ENCODE measurements around the gene NOX3. TPM values are rescaled to one million over a fixed set of nuclear protein-coding genes. Genes with fewer than 3 reads are reported as not detected.

The NOX3 gene
- total and polyA plus RNA-seq, 2 donors (not counting 1 experiment from before 2014, with no cell fraction given), result not detected

GRCh38 chr6:155409391-155409790, 46.2 kb downstream of the NOX3 start:
- Mint-ChIP-seq H3K4me3 (no peak overlapping the region), H3K9me3 (ENCODE audit: insufficient read depth) (no peaks in the 10 kb centered on the region), H3K27ac (no peak overlapping the region), H3K4me1 (peaks cover 10% of the 10 kb centered on the region), H3K27me3 (no peaks in the 10 kb centered on the region)
- POLR2A ChIA-PET, result no interaction called here
- DNase-seq, result no peak
- Histone ChIP-seq H3K4me2 (replicated peaks; ENCODE audit: low read depth, low read length, poor library complexity, severe bottlenecking) (no peak overlapping the region), H3K27ac (ENCODE audit: low read length in 2 of 2) (no peak overlapping the region), H3K36me3 (replicated peaks in 1 of 2; ENCODE audit: control extremely low read depth in 1 of 2, control insufficient read depth in 1 of 2, extremely low read depth in 1 of 2, insufficient read depth in 2 of 2, low read length in 1 of 2) (no peaks in the 10 kb centered on the region), H3K79me2 (ENCODE audit: control insufficient read depth, insufficient read depth, low read length) (no peaks in the 10 kb centered on the region), H4K20me1 (ENCODE audit: control insufficient read depth, insufficient read depth, low read length, poor library complexity, severe bottlenecking) (no peaks in the 10 kb centered on the region), H3K4me1 (ENCODE audit: control insufficient read depth in 2 of 2, insufficient read depth in 2 of 2, low read length in 2 of 2) (peaks cover 6 to 7% of the 10 kb centered on the region in 2 donors), H3K27me3 (replicated peaks in 1 of 4; ENCODE audit: control extremely low read depth in 1 of 4, control insufficient read depth in 3 of 4, insufficient read depth in 4 of 4, low read length in 3 of 4) (no peaks in the 10 kb centered on the region), H3K4me3 (ENCODE audit: control extremely low read depth in 1 of 5, extremely low read depth in 1 of 5, insufficient read depth in 1 of 5, low read depth in 2 of 5, low read length in 4 of 5) (no peak overlapping the region), H3K9ac (ENCODE audit: low read length) (no peak overlapping the region), H3K9me3 (ENCODE audit: control extremely low read depth in 1 of 3, control insufficient read depth in 2 of 3, insufficient read depth in 1 of 3, low read length in 2 of 3) (no peaks in the 10 kb centered on the region), H2AFZ (ENCODE audit: insufficient read depth, low read depth, low read length, poor library complexity, severe bottlenecking) (no peak overlapping the region)
- ATAC-seq (ENCODE audit: low read depth), result no peak
- WGBS (ENCODE audit: insufficient coverage), result 100% methylated on average over 1 of the region's 4 CpGs
- TF ChIP-seq CTCF (IDR thresholded peaks at IDR 0.05), result no peak
- CTCF ChIA-PET, result interaction anchor here (0.6 kb wide), 1 partner anchor 38 kb away, joined by 3 read pairs; no protein-coding TSS in a partner anchor
- intact Hi-C loops (cut with micrococcal nuclease), result no loop called here

GRCh38 chr6:155408981-155409380, 46.7 kb downstream of the NOX3 start:
- Histone ChIP-seq H3K4me2 (replicated peaks; ENCODE audit: low read depth, low read length, poor library complexity, severe bottlenecking) (no peak overlapping the region), H2AFZ (ENCODE audit: insufficient read depth, low read depth, low read length, poor library complexity, severe bottlenecking) (no peak overlapping the region), H3K9ac (ENCODE audit: low read length) (no peak overlapping the region), H3K9me3 (ENCODE audit: control extremely low read depth in 1 of 3, control insufficient read depth in 2 of 3, insufficient read depth in 1 of 3, low read length in 2 of 3) (no peaks in the 10 kb centered on the region), H3K4me3 (ENCODE audit: control extremely low read depth in 1 of 5, extremely low read depth in 1 of 5, insufficient read depth in 1 of 5, low read depth in 2 of 5, low read length in 4 of 5) (no peak overlapping the region), H3K27me3 (replicated peaks in 1 of 4; ENCODE audit: control extremely low read depth in 1 of 4, control insufficient read depth in 3 of 4, insufficient read depth in 4 of 4, low read length in 3 of 4) (no peaks in the 10 kb centered on the region), H3K79me2 (ENCODE audit: control insufficient read depth, insufficient read depth, low read length) (no peaks in the 10 kb centered on the region), H4K20me1 (ENCODE audit: control insufficient read depth, insufficient read depth, low read length, poor library complexity, severe bottlenecking) (no peaks in the 10 kb centered on the region), H3K27ac (ENCODE audit: low read length in 2 of 2) (no peak overlapping the region), H3K4me1 (ENCODE audit: control insufficient read depth in 2 of 2, insufficient read depth in 2 of 2, low read length in 2 of 2) (peaks cover 6 to 8% of the 10 kb centered on the region in 2 donors), H3K36me3 (replicated peaks in 1 of 2; ENCODE audit: control extremely low read depth in 1 of 2, control insufficient read depth in 1 of 2, extremely low read depth in 1 of 2, insufficient read depth in 2 of 2, low read length in 1 of 2) (no peaks in the 10 kb centered on the region)
- ChIA-PET CTCF (interaction anchor here (0.6 kb wide), 1 partner anchor 38 kb away, joined by 3 read pairs; no protein-coding TSS in a partner anchor), POLR2A (no interaction called here)
- Mint-ChIP-seq H3K27ac (no peak overlapping the region), H3K27me3 (no peaks in the 10 kb centered on the region), H3K4me3 (no peak overlapping the region), H3K9me3 (ENCODE audit: insufficient read depth) (no peaks in the 10 kb centered on the region), H3K4me1 (peaks cover 12% of the 10 kb centered on the region)
- WGBS (ENCODE audit: insufficient coverage), result 92% methylated on average over 7 of the region's 9 CpGs
- TF ChIP-seq CTCF (IDR thresholded peaks at IDR 0.05) (no peak), EZH2 (IDR thresholded peaks at IDR 0.05; ENCODE audit: borderline replicate concordance, insufficient read depth, low read depth, low read length, poor library complexity, severe bottlenecking) (no peak)
- ATAC-seq (ENCODE audit: low read depth) (no peak), DNase-seq (no peak)
- intact Hi-C loops (cut with micrococcal nuclease), result no loop called here

Data from B cell (primary cell).